GM12891 (cell line): ENCODE measurements around the gene DDX52.

ENCODE experiments used
- POLR2A ChIP-seq: IDR thresholded peaks from 2 replicates; pipeline ENCODE4 v1.6.1; 2011; ENCODE audit warnings: low read depth, low read length, control low read depth
- POLR2AphosphoS5 ChIP-seq: IDR thresholded peaks from 2 replicates; pipeline ENCODE4 v1.6.1; 2011; ENCODE audit warnings: low read depth, low read length, control low read depth

DNA sequence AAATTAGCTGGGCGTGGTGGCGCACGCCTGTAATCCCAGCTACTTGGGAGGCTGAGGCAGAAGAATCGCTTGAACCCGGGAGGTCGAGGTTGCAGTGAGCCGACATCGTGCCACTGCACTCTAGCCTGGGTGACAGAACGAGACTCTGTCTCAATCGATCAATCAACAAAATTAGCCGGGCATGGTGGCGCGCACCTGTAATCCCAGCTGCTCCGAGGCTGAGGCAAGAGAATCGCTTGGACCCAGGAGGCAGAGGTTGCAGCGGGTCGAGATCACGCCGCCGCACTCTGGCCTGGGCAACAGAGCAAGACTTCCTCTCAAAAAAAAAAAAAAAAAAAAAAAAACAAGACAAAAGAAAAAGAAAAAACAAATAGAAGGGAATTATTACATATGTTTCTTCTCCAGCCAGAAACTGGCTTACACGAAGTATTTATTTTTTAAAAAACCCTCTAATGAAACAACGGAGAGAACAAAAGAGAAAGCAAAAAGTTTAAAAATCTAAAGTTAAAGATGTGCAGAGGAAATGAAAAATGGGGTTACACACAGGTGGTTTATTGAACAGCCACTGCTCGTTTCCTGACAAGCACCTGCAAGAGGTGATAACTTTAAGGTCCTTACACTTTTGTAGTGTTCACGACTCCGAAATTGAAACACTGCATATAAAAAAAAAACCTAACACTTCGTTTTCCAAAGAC, 35.5 kb downstream of the DDX52 start:
- no peak for TF ChIP-seq POLR2A
- no peak for TF ChIP-seq POLR2AphosphoS5
